Stimulated activated naive CD4-positive, alpha-beta T cell treated with Interleukin-2 at 50 U/mL for 16 hours (primary cell): Measurements from ENCODE around the gene ANKK1.

Source experiments
- DNase-seq: peaks from one replicate; lab custom pipeline; 2025; lab: John Stamatoyannopoulos, UW

Gene ANKK1, protein sequence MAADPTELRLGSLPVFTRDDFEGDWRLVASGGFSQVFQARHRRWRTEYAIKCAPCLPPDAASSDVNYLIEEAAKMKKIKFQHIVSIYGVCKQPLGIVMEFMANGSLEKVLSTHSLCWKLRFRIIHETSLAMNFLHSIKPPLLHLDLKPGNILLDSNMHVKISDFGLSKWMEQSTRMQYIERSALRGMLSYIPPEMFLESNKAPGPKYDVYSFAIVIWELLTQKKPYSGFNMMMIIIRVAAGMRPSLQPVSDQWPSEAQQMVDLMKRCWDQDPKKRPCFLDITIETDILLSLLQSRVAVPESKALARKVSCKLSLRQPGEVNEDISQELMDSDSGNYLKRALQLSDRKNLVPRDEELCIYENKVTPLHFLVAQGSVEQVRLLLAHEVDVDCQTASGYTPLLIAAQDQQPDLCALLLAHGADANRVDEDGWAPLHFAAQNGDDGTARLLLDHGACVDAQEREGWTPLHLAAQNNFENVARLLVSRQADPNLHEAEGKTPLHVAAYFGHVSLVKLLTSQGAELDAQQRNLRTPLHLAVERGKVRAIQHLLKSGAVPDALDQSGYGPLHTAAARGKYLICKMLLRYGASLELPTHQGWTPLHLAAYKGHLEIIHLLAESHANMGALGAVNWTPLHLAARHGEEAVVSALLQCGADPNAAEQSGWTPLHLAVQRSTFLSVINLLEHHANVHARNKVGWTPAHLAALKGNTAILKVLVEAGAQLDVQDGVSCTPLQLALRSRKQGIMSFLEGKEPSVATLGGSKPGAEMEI

GRCh38 chr11:113387605-113388211 is at the start of gene ANKK1:
Gene ANKK1 (plus strand): TSS chr11:113387779. CDS start chr11:113387885, 106 bp downstream.
- no peak for DNase-seq

GRCh38 chr11:113338730-113339129 is 48.8 kb upstream of the ANKK1 start:
- no peak for DNase-seq

GRCh38 chr11:113339929-113340589 is 47.5 kb upstream of the ANKK1 start:
- DNase-seq = no peak

DNA sequence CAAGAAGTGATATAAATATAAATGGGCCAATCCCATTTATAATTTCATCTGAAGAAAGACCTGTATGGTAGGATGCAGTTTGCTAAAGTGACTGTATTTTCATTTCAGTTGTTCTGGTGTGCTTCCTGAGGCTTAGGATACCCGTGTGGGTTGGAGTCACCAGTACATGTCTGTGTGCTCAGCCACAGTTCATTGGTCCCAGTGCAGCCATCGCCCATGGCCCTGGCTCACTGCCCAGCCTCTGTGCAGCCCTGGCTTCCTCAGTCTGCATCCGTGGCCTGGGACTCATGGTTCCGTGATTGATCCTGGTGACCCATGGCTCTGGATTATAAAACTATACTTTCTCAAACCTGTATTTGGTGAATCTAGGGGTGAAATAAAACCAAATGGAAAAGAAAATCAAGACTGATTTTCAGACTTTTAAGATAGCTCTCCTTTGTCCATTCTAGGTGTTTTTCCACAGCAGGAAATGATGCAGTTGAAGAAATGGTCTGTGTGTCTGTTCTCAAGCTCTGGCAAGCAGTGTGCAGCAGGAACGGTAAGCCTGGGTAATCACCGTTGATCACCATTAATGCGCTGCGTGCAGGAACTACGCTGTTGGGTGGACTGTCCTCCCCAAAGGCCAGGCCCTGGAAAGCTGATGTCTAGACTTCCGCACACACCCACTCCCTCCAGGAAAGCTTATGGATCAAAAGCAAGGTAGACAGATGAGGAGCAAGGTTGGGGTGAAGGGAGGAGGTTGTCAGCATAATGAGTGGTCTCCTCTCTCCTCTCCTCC is 46.0 kb upstream of the ANKK1 start:
- DNase-seq = no peak

- DNase-seq = no peak
Measured at GRCh38 chr11:113345978-113346377, 41.6 kb upstream of the ANKK1 start.

DNA sequence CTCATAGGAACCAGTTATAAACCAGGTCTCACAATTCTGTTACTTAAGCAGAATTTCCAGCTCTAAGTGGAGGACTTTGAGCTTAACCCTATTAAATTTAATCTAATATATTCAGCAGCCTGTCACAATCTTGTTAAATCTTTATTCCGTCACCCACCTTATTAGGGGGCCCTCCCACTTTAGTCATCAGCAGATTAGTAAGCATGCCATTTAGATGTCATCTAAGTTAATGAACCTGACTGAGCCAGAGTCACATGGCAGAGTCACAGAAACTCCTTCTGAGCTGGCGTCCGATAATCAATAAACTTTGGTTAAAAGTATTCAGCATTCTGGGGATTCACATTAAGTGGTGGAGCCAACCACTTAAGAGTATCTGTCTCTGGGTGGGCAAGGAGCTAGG is 38.1 kb upstream of the ANKK1 start:
- DNase-seq = no peak

DNA sequence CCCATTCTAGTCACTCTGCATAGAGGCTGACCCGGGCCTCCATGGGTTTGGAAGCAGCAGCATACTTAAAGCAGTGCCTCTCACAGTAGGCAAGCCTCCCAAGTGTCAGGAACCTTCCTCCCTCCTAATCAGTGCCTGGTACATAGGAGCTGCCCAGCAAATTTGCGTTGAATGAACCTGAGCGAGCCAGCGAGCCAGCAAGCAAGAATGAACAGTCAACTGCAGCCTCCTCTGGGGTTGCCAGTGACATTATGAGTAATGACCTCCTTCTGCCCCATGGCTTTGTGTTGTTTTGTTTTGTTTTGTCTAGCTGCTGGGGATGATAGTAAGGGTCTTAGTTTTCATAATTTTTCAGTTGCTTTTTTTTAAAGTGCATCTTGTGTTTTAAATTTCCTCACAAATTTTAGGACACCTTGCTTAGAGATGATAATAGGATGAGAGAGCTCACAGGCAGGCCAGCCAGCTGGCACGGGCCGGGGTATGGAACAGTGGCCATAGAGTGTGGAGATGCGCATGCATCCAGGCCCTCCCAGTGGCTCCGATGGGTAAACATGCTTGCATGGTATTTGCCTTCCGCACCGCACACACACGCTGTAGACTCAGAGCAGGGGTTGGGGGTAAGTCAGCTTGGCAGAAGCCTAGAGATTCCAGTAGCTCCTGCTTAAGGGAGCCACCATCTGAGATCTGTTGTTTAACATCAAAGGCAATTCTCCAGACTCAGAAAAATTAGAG is 37.1 kb upstream of the ANKK1 start:
- DNase-seq = no peak

GRCh38 chr11:113351068-113351450 is 36.5 kb upstream of the ANKK1 start:
- DNase-seq = no peak

- DNase-seq = no peak
Measured at GRCh38 chr11:113351480-113351879, 36.1 kb upstream of the ANKK1 start.

GRCh38 chr11:113356203-113356602 is 31.4 kb upstream of the ANKK1 start:
- no peak for DNase-seq

DNA sequence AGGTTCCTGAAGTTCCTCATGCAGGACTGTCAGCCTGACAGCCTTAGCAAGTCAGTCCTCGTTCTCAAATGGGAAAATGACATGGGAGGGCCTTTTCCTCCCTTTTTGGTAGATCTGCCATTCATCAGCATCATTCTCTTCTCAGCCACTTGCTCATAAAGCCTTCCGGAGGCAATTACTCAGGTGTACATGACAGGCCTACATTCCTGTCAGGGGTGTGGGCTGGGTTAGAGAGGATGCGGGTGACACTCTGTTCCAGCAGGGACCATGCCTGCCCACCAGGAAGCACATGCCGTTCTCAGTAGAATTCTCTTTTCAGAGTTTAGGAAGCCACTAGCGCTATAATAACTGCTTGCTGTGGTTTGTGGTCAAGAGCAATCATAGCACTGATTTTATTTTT is 24.2 kb upstream of the ANKK1 start:
- no peak for DNase-seq

GRCh38 chr11:113363996-113364641 is 23.5 kb upstream of the ANKK1 start:
- DNase-seq = no peak

DNA sequence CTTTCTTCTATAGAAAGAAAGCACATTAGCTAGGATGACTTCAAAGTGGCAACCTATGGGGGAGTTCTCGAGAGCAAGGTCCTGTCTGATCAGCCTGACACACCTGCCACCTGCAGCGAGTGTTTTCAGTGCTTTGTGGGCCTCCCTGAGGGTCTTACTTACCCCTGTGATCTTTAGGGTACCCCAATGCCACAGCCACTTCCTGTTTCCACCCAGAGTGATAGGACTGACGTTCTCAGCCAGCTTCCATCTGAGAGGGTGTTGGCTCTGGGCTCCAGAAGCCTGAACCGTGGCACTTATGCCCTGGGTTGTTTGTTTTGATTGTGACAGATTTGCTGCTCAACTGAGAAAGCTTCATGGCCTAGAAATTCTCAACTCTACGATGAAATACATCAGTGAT is 21.7 kb upstream of the ANKK1 start:
- DNase-seq = peak; percentile 1

- no peak for DNase-seq
Measured at GRCh38 chr11:113369411-113369810, 18.2 kb upstream of the ANKK1 start.

GRCh38 chr11:113370634-113371033 is 16.9 kb upstream of the ANKK1 start:
- no peak for DNase-seq

GRCh38 chr11:113372309-113372708 is 15.3 kb upstream of the ANKK1 start:
- DNase-seq = no peak

DNA sequence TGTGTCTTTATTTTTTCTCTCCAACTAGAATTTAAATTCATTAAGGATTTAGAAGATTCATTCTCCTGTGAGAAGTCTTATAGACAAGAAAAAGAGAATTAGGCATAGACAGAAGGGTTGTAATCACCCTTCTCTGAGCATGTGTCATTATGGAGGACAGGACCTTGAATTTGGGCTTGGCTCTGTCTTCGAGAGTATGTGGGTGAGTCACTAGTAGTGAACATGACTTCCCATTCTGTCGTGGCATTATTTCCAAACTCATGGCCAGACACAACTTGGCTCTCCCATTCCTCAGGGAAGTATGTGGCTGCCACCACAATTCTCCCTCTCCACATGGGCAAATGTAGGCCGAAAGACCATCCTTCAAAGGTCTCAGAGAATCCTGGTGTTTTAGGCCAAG is 14.3 kb upstream of the ANKK1 start:
- DNase-seq = no peak

DNA sequence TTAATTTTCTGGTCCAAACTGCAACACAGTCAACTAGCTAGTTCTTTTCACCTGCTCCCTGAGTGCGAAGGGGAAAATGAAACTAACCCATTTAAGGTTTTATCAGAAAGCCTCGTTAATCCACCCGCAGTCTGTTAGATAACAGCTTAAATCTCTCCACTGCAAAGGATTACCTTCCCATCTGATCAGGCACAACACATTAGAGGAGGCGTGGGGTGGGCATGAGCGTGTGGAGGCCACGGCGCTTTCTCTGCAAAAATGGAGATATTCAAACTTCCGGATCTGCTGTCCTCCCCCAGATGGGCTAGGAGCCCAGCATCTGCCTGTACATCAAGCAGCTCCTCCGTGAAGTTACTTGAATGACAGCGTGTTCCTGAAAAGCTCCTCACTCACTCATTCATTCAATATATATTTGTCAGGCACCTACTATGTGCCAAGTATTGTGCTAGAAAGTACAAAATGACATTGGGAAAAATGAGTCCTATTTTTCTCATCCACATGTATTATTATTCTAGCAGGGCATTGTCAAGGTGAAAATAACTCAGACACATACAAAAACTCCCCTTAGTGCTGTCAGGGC is 13.5 kb upstream of the ANKK1 start:
- no peak for DNase-seq

DNA sequence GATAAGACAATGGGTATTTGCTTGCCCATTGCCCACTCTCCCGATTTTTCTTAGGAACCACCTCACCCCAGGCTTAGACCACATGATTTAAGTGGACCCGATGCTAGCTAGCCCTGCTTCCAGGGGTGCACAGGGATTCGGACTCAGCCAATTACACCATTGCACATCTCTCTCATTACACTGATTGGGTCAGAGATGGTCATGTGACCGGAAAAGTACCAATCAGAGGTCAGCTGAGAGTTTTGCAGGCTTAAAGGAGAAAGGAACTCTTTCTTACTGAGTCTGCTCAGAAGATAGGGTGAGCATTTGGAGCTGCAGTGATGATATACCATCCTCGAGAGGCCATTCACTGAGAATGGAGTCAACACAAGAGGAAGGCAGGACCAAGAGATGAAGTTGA is 12.2 kb upstream of the ANKK1 start:
- DNase-seq = no peak

DNA sequence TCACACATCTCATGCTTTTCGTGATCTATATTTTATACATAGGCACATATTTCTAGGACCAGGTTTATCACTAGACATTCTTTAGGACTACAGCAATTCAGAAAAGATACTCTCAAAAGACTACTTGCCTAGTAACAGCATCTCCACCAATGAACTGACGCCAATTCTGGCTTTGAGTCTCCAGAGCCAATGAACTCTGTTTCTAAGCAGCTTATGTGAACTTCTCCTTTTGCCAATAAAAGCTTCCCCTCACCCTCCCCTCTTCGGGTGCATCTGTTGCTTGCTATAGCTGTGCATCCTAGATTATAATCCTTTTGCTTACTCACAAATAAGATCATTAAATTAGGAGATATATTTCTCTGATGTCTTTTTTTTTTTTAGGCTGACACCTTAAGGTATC is 11.4 kb upstream of the ANKK1 start:
- no peak for DNase-seq
